ENCODE results near the gene POPDC2.

Gene POPDC2

GRCh38 chr3:119624002-119624720 lies 36.2 kb downstream of the POPDC2 start:
- no peak for DNase-seq (ENCODE audit: low spot score)
- TF ChIP-seq CTCF (IDR thresholded peaks at IDR 0.05; ENCODE audit: extremely low read depth, missing control alignments): no peak

GRCh38 chr3:119620899-119621298 lies 39.5 kb downstream of the POPDC2 start:
- DNase-seq (ENCODE audit: low spot score): no peak
- TF ChIP-seq CTCF (IDR thresholded peaks at IDR 0.05; ENCODE audit: extremely low read depth, missing control alignments): no peak

- no peak for DNase-seq (ENCODE audit: low spot score)
- TF ChIP-seq CTCF (IDR thresholded peaks at IDR 0.05; ENCODE audit: extremely low read depth, missing control alignments): no peak
Observed at GRCh38 chr3:119619094-119619493, 41.3 kb downstream of the POPDC2 start.

GRCh38 chr3:119616056-119616455 lies 44.3 kb downstream of the POPDC2 start:
- no peak for DNase-seq (ENCODE audit: low spot score)
- no peak for TF ChIP-seq CTCF (IDR thresholded peaks at IDR 0.05; ENCODE audit: extremely low read depth, missing control alignments)

GRCh38 chr3:119613872-119614271 lies 46.5 kb downstream of the POPDC2 start:
- TF ChIP-seq CTCF (IDR thresholded peaks at IDR 0.05; ENCODE audit: extremely low read depth, missing control alignments): no peak

GRCh38 chr3:119613201-119613600 lies 47.2 kb downstream of the POPDC2 start:
- TF ChIP-seq CTCF (IDR thresholded peaks at IDR 0.05; ENCODE audit: extremely low read depth, missing control alignments): no peak

More at GRCh38 chr3:119613872-119614271, 46.5 kb downstream of the POPDC2 start:
- no peak for DNase-seq (ENCODE audit: low spot score)

GRCh38 chr3:119611664-119612063 lies 48.7 kb downstream of the POPDC2 start:
- TF ChIP-seq CTCF (IDR thresholded peaks at IDR 0.05; ENCODE audit: extremely low read depth, missing control alignments): no peak
- no peak for DNase-seq (ENCODE audit: low spot score)

More at GRCh38 chr3:119613201-119613600, 47.2 kb downstream of the POPDC2 start:
- DNase-seq (ENCODE audit: low spot score): no peak
